NCI-H510A treated with DMSO at 0.1 percent for 48 hours (cell line): ENCODE data around the gene DNPH1.

Experiments used
- DNase-seq: peaks from one replicate; lab custom pipeline; 2025; lab: John Stamatoyannopoulos, UW

DNPH1 gene

GRCh38 chr6:43228951-43229802 lies at the start of gene DNPH1:
Gene DNPH1 (minus strand): TSS chr6:43229481. CDS start chr6:43229456, 25 bp downstream.
- DNase-seq = peak; percentile 71

GRCh38 chr6:43278524-43279078 lies 49.3 kb upstream of the DNPH1 start:
- no peak for DNase-seq

- no peak for DNase-seq
Measured at GRCh38 chr6:43277643-43278523, 48.6 kb upstream of the DNPH1 start.

GRCh38 chr6:43277306-43277642 lies 48.0 kb upstream of the DNPH1 start:
- no peak for DNase-seq

- no peak for DNase-seq
Measured at GRCh38 chr6:43276577-43277305, 47.5 kb upstream of the DNPH1 start.

GRCh38 chr6:43275801-43276576 lies 46.7 kb upstream of the DNPH1 start:
- no peak for DNase-seq

GRCh38 chr6:43274916-43275597 lies 45.8 kb upstream of the DNPH1 start:
- DNase-seq = no peak

GRCh38 chr6:43274127-43274915 lies 45.0 kb upstream of the DNPH1 start:
- no peak for DNase-seq

- DNase-seq = no peak
Measured at GRCh38 chr6:43273707-43274106, 44.4 kb upstream of the DNPH1 start.

GRCh38 chr6:43271944-43272343 lies 42.7 kb upstream of the DNPH1 start:
- DNase-seq = no peak

GRCh38 chr6:43271103-43271815 lies 42.0 kb upstream of the DNPH1 start:
- no peak for DNase-seq

- no peak for DNase-seq
Measured at GRCh38 chr6:43269273-43270007, 40.2 kb upstream of the DNPH1 start.

GRCh38 chr6:43268782-43269272 lies 39.5 kb upstream of the DNPH1 start:
- DNase-seq = no peak

- DNase-seq = no peak
Measured at GRCh38 chr6:43268355-43268700, 39.0 kb upstream of the DNPH1 start.

- DNase-seq = no peak
Measured at GRCh38 chr6:43267619-43268354, 38.5 kb upstream of the DNPH1 start.

- no peak for DNase-seq
Measured at GRCh38 chr6:43265564-43265963, 36.3 kb upstream of the DNPH1 start.

GRCh38 chr6:43264599-43265145 lies 35.4 kb upstream of the DNPH1 start:
- no peak for DNase-seq
